HepG2 (cell line): ENCODE measurements around the gene TOB1. TPM values are rescaled to one million over a fixed set of nuclear protein-coding genes. Genes with fewer than 3 reads are reported as not detected.
A peak's percentile ranks its signal among the peaks of the same experiment; 100 is the strongest.

Experiments used
- ATAC-seq: fragments of 200-7000 bp; cut with Tn5 transposase; 3 replicates; pipeline ENCODE4 v1.9.1; 2020; ENCODE audit warnings: mild to moderate bottlenecking, moderate library complexity
- BruUV-seq: library from RNA; stranded (reverse); fragments of 400-500 nt; replicated peaks from 2 replicates; lab custom pipeline; 2021; lab: Mats Ljungman, UMichigan
- CTCF ChIA-PET: fragments of 300-600 bp; formaldehyde crosslinking; extraction: SDS; loops from one replicate; lab custom pipeline; 2021; ENCODE audit warnings: low total read pairs, inconsistent platforms, low intra/inter-chr PET ratio; lab: Yijun Ruan, JAX
- POLR2A ChIA-PET: fragments of 350-600 bp; sonication (Branson Sonifier 250); formaldehyde crosslinking; loops from one replicate; lab custom pipeline; 2020; ENCODE audit warnings: antibody characterized with exemption, inconsistent platforms; lab: Yijun Ruan, JAX
- DNase-seq: peaks from one replicate; pipeline ENCODE4 v3.0.0-alpha.2; 2015; ENCODE audit warnings: low spot score
- FAIRE-seq: peaks from 3 replicates; lab custom pipeline; 2011; peaks lifted over from hg19 to GRCh38; lab: Jason Lieb, UNC
- H2AFZ ChIP-seq: one replicate; pipeline ENCODE4 v1.6.1; 2011; ENCODE audit warnings: low read length, inconsistent platforms
- H3K27ac ChIP-seq: fragments of 300-600 bp; 3 replicates; pipeline ENCODE4 v1.8.0; 2011; ENCODE audit warnings: mixed run types, mild to moderate bottlenecking, mixed read lengths, low read length, inconsistent platforms; ENCODE audit not compliant: insufficient read depth; ENCODE audit errors: extremely low read length
- H3K27me3 ChIP-seq, 2 experiments: fragments of 200-600 bp in 1 of 2; 2 replicates in 1 of 2; 3 replicates in 1 of 2; pipeline versions ENCODE4 v1.6.0 to v1.8.0; 2011; ENCODE audit warnings: low read length in 2 of 2, mild to moderate bottlenecking in 2 of 2, moderate library complexity in 2 of 2, inconsistent platforms in 1 of 2; ENCODE audit not compliant: insufficient read depth in 2 of 2, control insufficient read depth in 1 of 2
- H3K36me3 ChIP-seq, 2 experiments: fragments of 200-600 bp in 1 of 2; replicated peaks in 1 of 2; 2 replicates in 1 of 2; 3 replicates in 1 of 2; pipeline versions ENCODE4 v1.5.1 to v1.8.0; 2011; ENCODE audit warnings: low read length in 2 of 2, inconsistent platforms in 1 of 2; ENCODE audit not compliant: insufficient read depth in 2 of 2, control insufficient read depth in 1 of 2
- H3K4me1 ChIP-seq: 2 replicates; pipeline ENCODE4 v1.5.1; 2012; ENCODE audit warnings: low read length, inconsistent platforms; ENCODE audit not compliant: insufficient read depth
- H3K4me2 ChIP-seq: 2 replicates; pipeline ENCODE4 v1.6.0; 2011; ENCODE audit warnings: low read depth, low read length, inconsistent platforms
- H3K4me3 ChIP-seq, 3 experiments: fragments of 200-600 bp in 1 of 3; sonication (generic), shearing (Covaris generic) in 1 of 3; replicated peaks in 1 of 3; 2 replicates each; pipeline ENCODE4 v1.5.1; 2011 to 2016; ENCODE audit warnings: low read length in 3 of 3, inconsistent platforms in 2 of 3, low read depth in 2 of 3, mild to moderate bottlenecking in 2 of 3, control low read depth in 1 of 3, mixed read lengths in 1 of 3; ENCODE audit not compliant: insufficient read depth in 1 of 3
- H3K79me2 ChIP-seq: one replicate; pipeline ENCODE4 v1.6.1; 2011; ENCODE audit warnings: low read length, inconsistent platforms; ENCODE audit not compliant: insufficient read depth
- H3K9ac ChIP-seq: 2 replicates; pipeline ENCODE4 v1.6.0; 2011; ENCODE audit warnings: mild to moderate bottlenecking, low read depth, low read length, inconsistent platforms; ENCODE audit not compliant: insufficient read depth
- H3K9me3 ChIP-seq: 2 replicates; pipeline ENCODE4 v1.5.1; 2012; ENCODE audit warnings: mild to moderate bottlenecking, low read length
- H4K20me1 ChIP-seq: 2 replicates; pipeline ENCODE4 v1.6.0; 2011; ENCODE audit warnings: inconsistent platforms, mild to moderate bottlenecking, low read length, moderate library complexity; ENCODE audit not compliant: insufficient read depth
- CEBPG ChIP-seq: IDR thresholded peaks from 2 replicates; pipeline ENCODE4 v1.6.1; 2016
- CREB1 ChIP-seq, 2 experiments: fragments of 450-650 bp in 1 of 2; IDR thresholded peaks; 2 replicates each; pipeline ENCODE4 v1.6.1; 2016 to 2017; ENCODE audit warnings: control low read depth in 1 of 2, mild to moderate bottlenecking in 1 of 2, missing compliant biosample characterization in 1 of 2, missing genetic modification characterization in 1 of 2
- ELF4 ChIP-seq: sonication (generic); formaldehyde crosslinking; IDR thresholded peaks from 2 replicates; pipeline ENCODE4 v1.5.0; 2020; ENCODE audit warnings: missing genetic modification reagents, mild to moderate bottlenecking, moderate library complexity, borderline replicate concordance
- JDP2 ChIP-seq: sonication (generic); formaldehyde crosslinking; IDR thresholded peaks from 2 replicates; pipeline ENCODE4 v1.8.1; 2022; ENCODE audit warnings: missing genetic modification reagents, borderline replicate concordance
- KDM3A ChIP-seq: IDR thresholded peaks from 2 replicates; pipeline ENCODE4 v1.6.1; 2018; ENCODE audit warnings: low read depth, missing compliant biosample characterization
- NRL ChIP-seq: sonication (generic); formaldehyde crosslinking; IDR thresholded peaks from 2 replicates; pipeline ENCODE4 v1.5.0; 2020; ENCODE audit warnings: missing genetic modification reagents, mild to moderate bottlenecking, moderate library complexity, borderline replicate concordance
- SMC3 ChIP-seq: IDR thresholded peaks from 2 replicates; pipeline ENCODE4 v1.6.1; 2011; ENCODE audit warnings: low read length, improper control_type of control experiment
- SRSF4 ChIP-seq: fragments of 200-400 bp; formaldehyde crosslinking; IDR thresholded peaks from one replicate; pipeline ENCODE4 v1.6.1; 2018; ENCODE audit warnings: mild to moderate bottlenecking, low read depth, low read length, moderate library complexity; ENCODE audit not compliant: poor library complexity, severe bottlenecking
- SSRP1 ChIP-seq: IDR thresholded peaks from 2 replicates; pipeline ENCODE4 v1.6.1; 2016; ENCODE audit warnings: control low read depth
- TMF1 ChIP-seq: sonication (generic); formaldehyde crosslinking; IDR thresholded peaks from 2 replicates; pipeline ENCODE4 v1.8.1; 2022; ENCODE audit warnings: low read depth, missing genetic modification reagents
- ZNF749 ChIP-seq: sonication (generic); formaldehyde crosslinking; IDR thresholded peaks from 2 replicates; pipeline ENCODE4 v1.8.0; 2022; ENCODE audit warnings: mild to moderate bottlenecking, missing genetic modification reagents, moderate library complexity, borderline replicate concordance
- WGBS: methylation state at CpG from one replicate; pipeline ENCODE4 v1.1.6; 2017; ENCODE audit warnings: low lambda C conversion rate; 5-methylcytosine and 5-hydroxymethylcytosine counted together
- in situ Hi-C: cut with HindIII; loops from 2 replicates; pipeline ENCODE4 v1.10.0; 2017; ENCODE audit warnings: low pct_unique_long_range_greater_than_20kb; ENCODE audit not compliant: extremely low pct_ligation_motif_present
- intact Hi-C: fragments of 100-400 bp; cut with micrococcal nuclease; formaldehyde crosslinking; loops from one replicate; pipeline ENCODE4 v1.10.0; 2022; ENCODE audit not compliant: unreplicated experiment
- polyA plus RNA-seq, 8 experiments: library from polyadenylated mRNA; depleted of rRNA in 3 of 8; stranded (reverse) in 7 of 8; unstranded in 1 of 8; fragments of >200 nt; fragmentation: Illumina TruSeq in 4 of 8; extraction: Trizol in 4 of 8; gene quantifications; 2 replicates each; pipeline versions ENCODE4 v1.2.1 to v1.2.3, GENCODE V29; 2011 to 2016; ENCODE audit warnings: low read depth in 4 of 8, missing spikeins in 1 of 8, mixed read lengths in 1 of 8; ENCODE audit not compliant: insufficient read depth in 1 of 8
- total RNA-seq, 5 experiments: library from RNA; depleted of rRNA; stranded (reverse); fragments of >200 nt; fragmentation: Illumina TruSeq; extraction: Trizol; gene quantifications; 2 replicates each; pipeline ENCODE4 v1.2.3, GENCODE V29; 2016; ENCODE audit warnings: low read depth in 1 of 5
- TF ChIP-seq, protein P1 (sequence below): sonication (generic); formaldehyde crosslinking; IDR thresholded peaks from 2 replicates; pipeline ENCODE4 v1.4.0; 2020; ENCODE audit warnings: low read depth, missing genetic modification reagents
- TF ChIP-seq, protein P2 (sequence below): sonication (generic); formaldehyde crosslinking; conservative IDR thresholded peaks from 2 replicates; pipeline ENCODE4 v1.4.0; 2020; ENCODE audit warnings: mild to moderate bottlenecking, missing genetic modification reagents, moderate library complexity
- TF ChIP-seq, protein P3 (sequence below): sonication (generic); formaldehyde crosslinking; IDR thresholded peaks from 2 replicates; pipeline ENCODE4 v1.5.0; 2020; ENCODE audit warnings: missing genetic modification reagents

TOB1 gene
- total and polyA plus RNA-seq, 2 of the 13 experiments (the other 11 are each of a cell fraction or from before 2014, with no cell fraction given): 21.9 to 57.7 TPM

DNA sequence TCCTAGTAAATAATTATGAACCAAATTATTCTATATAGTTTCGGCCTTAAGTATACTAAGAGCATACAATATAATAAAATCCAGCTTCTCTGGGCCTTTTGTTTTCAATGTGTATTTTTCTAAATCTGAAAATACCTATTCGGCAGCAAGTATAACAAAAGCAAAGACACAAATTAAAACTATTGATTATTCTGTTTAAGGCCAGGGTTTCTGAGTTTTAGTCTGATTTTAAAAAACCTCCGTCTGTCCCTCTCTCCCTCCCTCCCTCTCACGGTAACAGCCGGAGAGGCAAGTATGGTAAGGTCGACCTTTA lies 1.5 kb downstream of the TOB1 start:
- H3K9me3 ChIP-seq: no peaks in the 10 kb centered on the region
- H3K4me2 ChIP-seq: peak overlapping the region; percentile 79
- intact Hi-C loops (loop anchor here (2.0 to 5.0 kb wide), 2 partner anchors 44 to 193 kb away; no protein-coding TSS in a partner anchor), in situ Hi-C loops (loop anchor here (5.0 kb wide), 1 partner anchor 83 kb away; no protein-coding TSS in a partner anchor)
- H2AFZ ChIP-seq: no peak overlapping the region
- peak; percentile 92 for FAIRE-seq
- H3K4me1 ChIP-seq: peaks cover 45% of the 10 kb centered on the region
- POLR2A ChIA-PET: interaction anchor here (2.0 to 9.6 kb wide), 13 partner anchors 11 to 322 kb away, joined by 4 to 510 read pairs (median 73); no protein-coding TSS in a partner anchor
- H3K4me3 ChIP-seq: peak overlapping the region; percentile 97 to 98 (median 97)
- peaks cover 41% of the 10 kb centered on the region for H4K20me1 ChIP-seq
- H3K27ac ChIP-seq: peak overlapping the region; percentile 82
- H3K79me2 ChIP-seq: peaks cover 54% of the 10 kb centered on the region
- DNase-seq: no peak
- no peak for ATAC-seq
- no peaks in the 10 kb centered on the region; a peak in 1 of 5 replicates for H3K27me3 ChIP-seq
- H3K36me3 ChIP-seq: peaks cover 5 to 17% of the 10 kb centered on the region in 2 experiments; a peak in 4 of 5 replicates
- BruUV-seq: TSS peak; percentile 55
- WGBS: 2% methylated on average over 6 of the region's 6 CpGs
- peak overlapping the region; percentile 93 for H3K9ac ChIP-seq
- CTCF ChIA-PET: interaction anchor here (0.9 to 3.1 kb wide), 2 partner anchors 45 to 92 kb away, joined by 4 to 10 read pairs; no protein-coding TSS in a partner anchor
- TF ChIP-seq, protein P1, sequence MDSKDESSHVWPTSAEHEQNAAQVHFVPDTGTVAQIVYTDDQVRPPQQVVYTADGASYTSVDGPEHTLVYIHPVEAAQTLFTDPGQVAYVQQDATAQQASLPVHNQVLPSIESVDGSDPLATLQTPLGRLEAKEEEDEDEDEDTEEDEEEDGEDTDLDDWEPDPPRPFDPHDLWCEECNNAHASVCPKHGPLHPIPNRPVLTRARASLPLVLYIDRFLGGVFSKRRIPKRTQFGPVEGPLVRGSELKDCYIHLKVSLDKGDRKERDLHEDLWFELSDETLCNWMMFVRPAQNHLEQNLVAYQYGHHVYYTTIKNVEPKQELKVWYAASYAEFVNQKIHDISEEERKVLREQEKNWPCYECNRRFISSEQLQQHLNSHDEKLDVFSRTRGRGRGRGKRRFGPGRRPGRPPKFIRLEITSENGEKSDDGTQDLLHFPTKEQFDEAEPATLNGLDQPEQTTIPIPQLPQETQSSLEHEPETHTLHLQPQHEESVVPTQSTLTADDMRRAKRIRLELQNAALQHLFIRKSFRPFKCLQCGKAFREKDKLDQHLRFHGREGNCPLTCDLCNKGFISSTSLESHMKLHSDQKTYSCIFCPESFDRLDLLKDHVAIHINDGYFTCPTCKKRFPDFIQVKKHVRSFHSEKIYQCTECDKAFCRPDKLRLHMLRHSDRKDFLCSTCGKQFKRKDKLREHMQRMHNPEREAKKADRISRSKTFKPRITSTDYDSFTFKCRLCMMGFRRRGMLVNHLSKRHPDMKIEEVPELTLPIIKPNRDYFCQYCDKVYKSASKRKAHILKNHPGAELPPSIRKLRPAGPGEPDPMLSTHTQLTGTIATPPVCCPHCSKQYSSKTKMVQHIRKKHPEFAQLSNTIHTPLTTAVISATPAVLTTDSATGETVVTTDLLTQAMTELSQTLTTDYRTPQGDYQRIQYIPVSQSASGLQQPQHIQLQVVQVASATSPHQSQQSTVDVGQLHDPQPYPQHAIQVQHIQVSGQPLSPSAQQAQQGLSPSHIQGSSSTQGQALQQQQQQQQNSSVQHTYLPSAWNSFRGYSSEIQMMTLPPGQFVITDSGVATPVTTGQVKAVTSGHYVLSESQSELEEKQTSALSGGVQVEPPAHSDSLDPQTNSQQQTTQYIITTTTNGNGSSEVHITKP (CRISPR knock-in tag): no peak
- TF ChIP-seq KDM3A: no peak
- TF ChIP-seq TMF1 (CRISPR knock-in tag): no peak
- no peak for TF ChIP-seq ELF4 (CRISPR knock-in tag)
- TF ChIP-seq SRSF4: no peak
- TF ChIP-seq, protein P2, sequence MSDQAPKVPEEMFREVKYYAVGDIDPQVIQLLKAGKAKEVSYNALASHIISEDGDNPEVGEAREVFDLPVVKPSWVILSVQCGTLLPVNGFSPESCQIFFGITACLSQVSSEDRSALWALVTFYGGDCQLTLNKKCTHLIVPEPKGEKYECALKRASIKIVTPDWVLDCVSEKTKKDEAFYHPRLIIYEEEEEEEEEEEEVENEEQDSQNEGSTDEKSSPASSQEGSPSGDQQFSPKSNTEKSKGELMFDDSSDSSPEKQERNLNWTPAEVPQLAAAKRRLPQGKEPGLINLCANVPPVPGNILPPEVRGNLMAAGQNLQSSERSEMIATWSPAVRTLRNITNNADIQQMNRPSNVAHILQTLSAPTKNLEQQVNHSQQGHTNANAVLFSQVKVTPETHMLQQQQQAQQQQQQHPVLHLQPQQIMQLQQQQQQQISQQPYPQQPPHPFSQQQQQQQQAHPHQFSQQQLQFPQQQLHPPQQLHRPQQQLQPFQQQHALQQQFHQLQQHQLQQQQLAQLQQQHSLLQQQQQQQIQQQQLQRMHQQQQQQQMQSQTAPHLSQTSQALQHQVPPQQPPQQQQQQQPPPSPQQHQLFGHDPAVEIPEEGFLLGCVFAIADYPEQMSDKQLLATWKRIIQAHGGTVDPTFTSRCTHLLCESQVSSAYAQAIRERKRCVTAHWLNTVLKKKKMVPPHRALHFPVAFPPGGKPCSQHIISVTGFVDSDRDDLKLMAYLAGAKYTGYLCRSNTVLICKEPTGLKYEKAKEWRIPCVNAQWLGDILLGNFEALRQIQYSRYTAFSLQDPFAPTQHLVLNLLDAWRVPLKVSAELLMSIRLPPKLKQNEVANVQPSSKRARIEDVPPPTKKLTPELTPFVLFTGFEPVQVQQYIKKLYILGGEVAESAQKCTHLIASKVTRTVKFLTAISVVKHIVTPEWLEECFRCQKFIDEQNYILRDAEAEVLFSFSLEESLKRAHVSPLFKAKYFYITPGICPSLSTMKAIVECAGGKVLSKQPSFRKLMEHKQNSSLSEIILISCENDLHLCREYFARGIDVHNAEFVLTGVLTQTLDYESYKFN (CRISPR knock-in tag): 0 out of 2 replicates have a peak, but pooled peaks have one; percentile 63
- peak; percentile 37; the same call in 1 of the 2 replicates for TF ChIP-seq SMC3
- TF ChIP-seq SSRP1 (CRISPR knock-in tag): 0 out of 2 replicates have a peak, but pooled peaks have one; percentile 21
- TF ChIP-seq NRL (CRISPR knock-in tag): no peak
- 0 out of 2 replicates have a peak, but pooled peaks have one; percentile 10 for TF ChIP-seq CEBPG
- TF ChIP-seq JDP2 (CRISPR knock-in tag): no peak
- TF ChIP-seq, protein P3, sequence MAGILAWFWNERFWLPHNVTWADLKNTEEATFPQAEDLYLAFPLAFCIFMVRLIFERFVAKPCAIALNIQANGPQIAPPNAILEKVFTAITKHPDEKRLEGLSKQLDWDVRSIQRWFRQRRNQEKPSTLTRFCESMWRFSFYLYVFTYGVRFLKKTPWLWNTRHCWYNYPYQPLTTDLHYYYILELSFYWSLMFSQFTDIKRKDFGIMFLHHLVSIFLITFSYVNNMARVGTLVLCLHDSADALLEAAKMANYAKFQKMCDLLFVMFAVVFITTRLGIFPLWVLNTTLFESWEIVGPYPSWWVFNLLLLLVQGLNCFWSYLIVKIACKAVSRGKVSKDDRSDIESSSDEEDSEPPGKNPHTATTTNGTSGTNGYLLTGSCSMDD (CRISPR knock-in tag): no peak
- no peak for TF ChIP-seq CREB1 (IDR thresholded peaks at IDR 0.05)
- peak; percentile 63 for TF ChIP-seq CREB1 (CRISPR knock-in tag; IDR thresholded peaks at IDR 0.05)
- TF ChIP-seq ZNF749 (CRISPR knock-in tag): no peak
